Activated CD8-positive, alpha-beta memory T cell treated with anti-CD3 and anti-CD28 coated beads for 36 hours (primary cell): Measurements from ENCODE around the gene LCOR. TPM values are rescaled to one million over a fixed set of nuclear protein-coding genes. Genes with fewer than 3 reads are reported as not detected.
"Not testable (repeated sequence)": the region's sequence is repeated elsewhere in the genome, so short reads cannot be mapped to it uniquely, and the experiment has no call there.

Experiments
- CTCF ChIA-PET: fragments of 350-600 bp; sonication (Branson Sonifier 250); formaldehyde crosslinking; loops from one replicate; lab custom pipeline; 2021; ENCODE audit warnings: antibody characterized with exemption; lab: Charles Lee
- POLR2A ChIA-PET: fragments of 350-600 bp; sonication (Branson Sonifier 250); formaldehyde crosslinking; loops from one replicate; lab custom pipeline; 2021; ENCODE audit warnings: antibody characterized with exemption; lab: Charles Lee
- total RNA-seq, 2 experiments: library from RNA; stranded (reverse); gene quantifications; one replicate each; pipeline ENCODE4 v1.2.3, GENCODE V29; 2021

LCOR gene
- total RNA-seq, result 10 to 100 TPM; 24.9 to 29.2 TPM

DNA sequence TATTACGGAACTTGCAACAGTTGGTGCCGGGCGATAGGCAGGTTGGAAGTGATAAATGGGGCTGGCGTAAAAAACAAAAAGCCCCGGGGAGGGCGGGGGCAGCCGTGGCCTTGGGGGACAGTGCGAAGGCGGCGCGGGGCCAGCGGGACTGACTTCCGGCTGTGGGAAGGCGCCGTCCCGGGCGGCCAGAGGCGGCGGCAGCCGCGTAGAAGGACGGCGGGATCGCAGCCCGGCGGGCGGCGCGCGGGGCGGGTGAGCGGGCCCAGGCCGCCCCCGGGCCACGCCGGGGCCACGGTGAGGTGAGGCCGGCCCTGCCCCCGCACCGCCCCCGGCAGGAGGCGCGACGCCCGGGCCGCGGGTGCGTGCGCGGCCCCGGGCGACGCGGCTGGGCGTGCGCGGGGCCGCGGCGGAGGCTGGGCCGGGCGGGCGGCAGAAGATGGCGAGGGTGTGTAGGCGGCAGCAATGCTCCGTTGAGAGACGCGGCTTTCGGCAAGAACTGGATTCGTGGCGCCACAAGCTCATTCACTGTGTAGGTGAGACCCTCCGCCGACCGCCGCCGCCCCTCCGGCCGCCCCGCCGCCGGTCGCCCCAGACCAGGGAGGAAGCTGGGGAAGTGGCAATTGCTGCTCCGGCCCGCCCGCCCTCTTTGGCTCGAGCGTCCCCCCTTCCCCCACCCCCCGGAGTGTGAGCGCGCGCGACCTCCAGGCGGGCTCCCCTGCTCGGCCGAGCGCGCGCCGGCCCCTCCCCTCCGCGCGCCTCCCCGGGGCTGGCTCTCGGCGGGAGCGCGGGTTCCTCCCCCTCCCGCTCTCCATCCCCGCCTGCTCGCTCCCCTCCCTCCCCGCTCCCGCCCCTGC is at the start of gene LCOR:
Gene LCOR, plus strand, starts transcription at position 432 of the 854 bp plus-strand sequence. CDS start 116,760 bp downstream, outside the sequence.
- POLR2A ChIA-PET, result interaction anchor here (1.1 kb wide), 1 partner anchor 44 kb away, joined by 7 read pairs; no protein-coding TSS in a partner anchor

GRCh38 chr10:96784253-96784652 is 47.8 kb upstream of the LCOR start:
- CTCF ChIA-PET, result no interaction called here
- POLR2A ChIA-PET, result no interaction called here

More for the DNA sequence above, at the start of gene LCOR:
- CTCF ChIA-PET, result interaction anchor here (0.7 kb wide), 1 partner anchor 191 kb away, joined by 3 read pairs; no protein-coding TSS in a partner anchor

- CTCF ChIA-PET, result interaction anchor here (0.6 kb wide), 1 partner anchor 19 kb away, joined by 4 read pairs; no protein-coding TSS in a partner anchor
- POLR2A ChIA-PET, result no interaction called here
Observed at GRCh38 chr10:96789571-96790108, 42.5 kb upstream of the LCOR start.

DNA sequence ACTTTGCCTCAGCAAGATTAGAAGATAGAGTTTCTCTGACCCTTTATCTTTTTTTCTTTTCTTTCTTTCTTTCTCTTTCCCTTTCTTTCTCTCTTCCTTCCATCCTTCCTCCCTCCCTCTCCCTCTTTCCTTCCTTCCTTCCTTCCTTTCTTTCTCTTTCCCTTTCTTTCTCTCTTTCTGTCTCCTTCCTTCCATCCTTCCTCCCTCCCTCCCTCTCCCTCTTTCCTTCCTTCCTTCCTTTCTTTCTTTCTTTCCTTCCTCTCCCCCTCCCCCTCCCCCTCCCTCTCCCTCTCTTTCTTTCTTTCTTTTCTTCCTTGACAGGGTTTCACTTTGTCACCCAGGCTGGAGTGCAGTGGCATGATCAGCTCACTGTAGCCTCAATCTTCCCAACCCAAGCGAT is 40.2 kb upstream of the LCOR start:
- ChIA-PET POLR2A (no interaction called here), CTCF (no interaction called here)

DNA sequence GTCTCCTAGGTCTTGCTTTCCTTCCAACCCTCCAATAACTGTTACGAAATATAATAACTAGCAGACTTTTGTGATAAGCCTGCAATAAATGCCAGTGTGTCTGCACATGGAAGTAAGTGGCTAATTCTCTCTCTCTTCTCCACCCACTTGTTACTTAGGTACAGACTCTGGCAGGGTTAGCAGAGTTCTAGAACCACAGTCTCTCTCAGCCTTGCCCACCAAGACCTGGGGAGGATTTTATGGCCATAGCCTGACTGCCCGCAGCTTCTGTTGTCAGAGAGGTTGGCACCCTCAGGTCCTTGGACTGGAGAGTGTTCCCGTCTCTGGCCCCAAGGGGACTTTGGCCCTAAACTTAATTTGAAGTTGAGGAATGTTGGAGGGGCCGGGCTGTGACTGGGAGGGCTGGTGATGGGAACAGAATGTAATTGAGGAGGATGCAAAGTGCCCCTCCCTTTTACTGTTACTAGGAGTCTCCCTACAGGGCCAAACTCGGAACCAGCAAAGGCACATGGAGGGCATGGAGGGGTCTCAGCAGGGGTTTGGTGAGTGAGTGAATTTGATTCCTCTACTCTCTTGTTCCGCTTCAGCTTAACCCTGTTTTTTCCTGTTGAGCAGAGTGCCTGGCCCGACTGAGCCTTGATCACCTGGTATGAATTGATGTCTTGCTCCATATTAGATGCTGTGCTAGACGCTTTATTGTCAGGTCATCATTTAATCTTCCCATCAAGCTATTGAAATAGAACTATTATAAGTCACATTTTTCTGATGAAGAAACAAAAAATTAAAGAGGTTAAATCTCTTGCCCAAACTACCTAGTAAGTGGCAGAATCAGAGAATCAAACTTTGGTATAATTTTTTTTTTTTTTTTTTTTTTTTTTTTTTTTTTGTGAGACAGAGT is 37.0 kb upstream of the LCOR start:
- ChIA-PET CTCF (no interaction called here), POLR2A (no interaction called here)

GRCh38 chr10:96797485-96797884 is 34.6 kb upstream of the LCOR start:
- CTCF ChIA-PET, result no interaction called here
- POLR2A ChIA-PET, result no interaction called here

- POLR2A ChIA-PET, result no interaction called here
- CTCF ChIA-PET, result no interaction called here
Observed at GRCh38 chr10:96803288-96803664, 28.8 kb upstream of the LCOR start.

- POLR2A ChIA-PET, result no interaction called here
- CTCF ChIA-PET, result no interaction called here
Observed at GRCh38 chr10:96814264-96814663, 17.8 kb upstream of the LCOR start.

DNA sequence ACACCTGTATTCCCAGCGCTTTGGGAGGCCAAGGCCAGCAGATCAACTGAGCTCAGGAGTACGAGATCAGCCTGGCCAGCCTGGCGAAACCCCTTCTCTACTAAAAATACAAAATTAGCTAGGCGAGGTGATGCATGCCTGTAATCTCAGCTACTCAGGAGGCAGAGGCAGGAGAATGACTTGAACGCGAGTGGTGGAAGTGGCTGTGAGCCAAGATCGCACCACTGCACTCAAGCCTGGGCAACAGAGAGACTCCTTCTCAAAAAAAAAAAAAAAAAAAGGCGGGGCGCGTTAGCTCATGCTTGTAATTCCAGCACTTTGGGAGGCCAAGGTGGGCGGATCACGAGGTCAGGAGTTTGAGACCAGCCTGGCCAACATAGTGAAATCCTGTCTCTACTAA is 13.1 kb upstream of the LCOR start:
- CTCF ChIA-PET, result interaction anchor here (0.6 kb wide), 1 partner anchor 348 kb away, joined by 3 read pairs; no protein-coding TSS in a partner anchor
- POLR2A ChIA-PET, result not testable (repeated sequence)

DNA sequence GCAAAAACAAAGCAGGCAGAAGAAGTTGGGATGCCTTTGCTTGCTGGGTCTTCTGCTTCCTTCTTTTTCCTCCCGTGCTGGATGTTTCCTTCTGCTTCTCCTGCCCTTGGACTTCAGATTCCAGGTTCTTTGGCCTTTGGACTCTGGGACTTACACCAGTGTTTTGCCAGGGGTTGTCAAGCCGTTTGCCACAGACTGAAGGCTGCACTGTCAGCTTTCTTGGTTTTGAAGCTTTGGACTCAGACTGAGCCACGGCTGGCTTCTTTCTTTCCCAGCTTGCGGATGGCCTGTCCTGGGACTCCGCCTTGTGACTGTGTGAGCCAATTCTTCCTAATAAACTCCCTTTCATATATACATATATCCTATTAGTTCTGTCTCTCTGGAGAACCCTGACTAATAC is 11.3 kb upstream of the LCOR start:
- ChIA-PET CTCF (interaction anchor here (0.7 to 1.0 kb wide), 2 partner anchors 57 to 180 kb away, joined by 3 read pairs; no protein-coding TSS in a partner anchor), POLR2A (no interaction called here)

- POLR2A ChIA-PET, result no interaction called here
Observed at GRCh38 chr10:96826438-96826837, 5.7 kb upstream of the LCOR start.

GRCh38 chr10:96828609-96829008 is 3.5 kb upstream of the LCOR start:
- ChIA-PET POLR2A (no interaction called here), CTCF (interaction anchor here (1.7 kb wide), 1 partner anchor 185 kb away, joined by 4 read pairs; no protein-coding TSS in a partner anchor)

More at GRCh38 chr10:96826438-96826837, 5.7 kb upstream of the LCOR start:
- CTCF ChIA-PET, result no interaction called here

DNA sequence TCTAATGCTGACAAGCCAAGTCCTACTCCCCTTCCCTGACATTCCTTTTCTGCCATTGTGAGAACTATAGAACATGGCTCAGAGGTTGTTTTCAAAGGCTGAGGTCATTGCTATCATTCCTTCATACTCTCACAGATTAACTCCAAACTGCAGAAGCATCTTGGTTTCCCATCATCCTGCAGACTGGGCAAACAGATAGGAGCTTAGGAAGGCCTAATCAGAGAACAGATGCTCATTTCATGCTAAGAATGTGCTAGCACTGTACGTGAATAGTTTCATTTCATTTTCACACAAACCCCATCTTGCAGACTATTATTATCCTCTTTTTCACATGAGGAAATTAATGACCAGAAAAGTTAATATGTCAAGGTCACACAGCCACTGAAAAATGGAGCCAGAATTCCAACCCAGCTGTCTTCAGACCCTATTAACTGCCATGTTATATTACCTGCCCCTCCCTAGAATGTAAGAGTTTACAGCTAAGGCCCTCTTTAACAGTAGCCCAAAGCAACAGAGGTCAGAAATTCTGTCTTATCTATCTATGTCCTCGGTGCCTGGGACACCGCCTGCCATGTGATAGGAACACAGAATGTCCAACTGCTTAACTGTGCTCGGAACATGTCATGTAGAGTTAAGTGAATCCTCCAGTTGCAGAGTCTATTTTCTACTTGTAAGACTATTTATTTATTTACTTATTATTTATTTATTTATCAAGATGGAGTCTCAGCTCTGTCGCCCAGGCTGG is 2.9 kb upstream of the LCOR start:
- CTCF ChIA-PET, result interaction anchor here (1.4 to 1.7 kb wide), 2 partner anchors 186 to 188 kb away, joined by 4 to 6 read pairs; no protein-coding TSS in a partner anchor
- POLR2A ChIA-PET, result no interaction called here

- POLR2A ChIA-PET, result no interaction called here
- CTCF ChIA-PET, result interaction anchor here (1.4 kb wide), 1 partner anchor 190 kb away, joined by 6 read pairs; no protein-coding TSS in a partner anchor
Observed at GRCh38 chr10:96830511-96831199, 1.4 kb upstream of the LCOR start.

DNA sequence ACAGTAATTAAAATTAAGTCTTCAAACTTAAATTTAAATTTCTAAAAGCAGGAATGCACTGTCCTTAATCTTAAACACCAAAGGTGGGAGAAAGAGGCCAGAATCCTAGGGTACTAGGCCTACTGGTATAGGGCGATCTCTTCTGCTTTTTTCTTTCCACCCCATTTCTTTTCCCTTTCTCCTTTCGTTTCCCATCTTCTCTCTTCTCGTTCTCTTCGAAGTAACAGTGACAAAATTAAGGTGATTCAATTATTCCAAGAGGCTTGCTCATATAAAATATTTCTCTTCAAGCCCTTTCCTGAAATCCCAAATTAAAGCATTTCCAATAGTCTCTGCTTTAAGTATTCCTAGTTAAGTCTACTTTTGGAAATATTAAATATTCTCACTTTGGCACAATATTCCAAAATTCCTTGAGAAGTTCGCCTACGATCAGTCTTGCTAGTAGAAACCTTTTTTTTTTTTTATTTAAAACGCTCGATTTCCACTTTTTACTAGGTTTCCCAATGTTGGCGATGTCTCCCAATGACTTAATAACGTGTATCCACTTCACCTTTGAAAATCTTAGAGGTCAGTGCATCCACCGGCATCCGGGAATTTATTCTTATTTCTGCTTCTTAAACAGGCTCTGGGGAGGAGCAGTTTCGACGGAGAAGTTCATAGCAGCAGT is 765 bp upstream of the LCOR start:
- CTCF ChIA-PET, result no interaction called here
- POLR2A ChIA-PET, result no interaction called here

- ChIA-PET CTCF (interaction anchor here (0.7 kb wide), 1 partner anchor 192 kb away, joined by 3 read pairs; no protein-coding TSS in a partner anchor), POLR2A (interaction anchor here (1.1 kb wide), 1 partner anchor 43 kb away, joined by 7 read pairs; no protein-coding TSS in a partner anchor)
Observed at GRCh38 chr10:96832721-96833219, 672 bp downstream of the LCOR start.
